ENCODE data around the gene CAMKK2. TPM values are rescaled to one million over a fixed set of nuclear protein-coding genes. Genes with fewer than 3 reads are reported as not detected.
"Not testable (repeated sequence)": the region's sequence is repeated elsewhere in the genome, so short reads cannot be mapped to it uniquely, and the experiment has no call there.

The CAMKK2 gene
- total RNA-seq, 1 donor from 2014 or later, result 13.3 TPM

GRCh38 chr12:121326996-121327674 lies 30.6 kb upstream of the CAMKK2 start:
- Histone ChIP-seq H3K4me3 (no peak overlapping the region), H3K27ac (replicated peaks) (no peak overlapping the region), H3K27me3 (ENCODE audit: low read depth) (no peaks in the 10 kb centered on the region), H3K4me1 (no peaks in the 10 kb centered on the region), H3K36me3 (peaks cover 99% of the 10 kb centered on the region), H3K9me3 (replicated peaks) (no peaks in the 10 kb centered on the region)
- no peak for TF ChIP-seq CTCF (IDR thresholded peaks at IDR 0.05; ENCODE audit: borderline replicate concordance)
- intact Hi-C loops (cut with micrococcal nuclease), result no loop called here
- DNase-seq, result no peak

GRCh38 chr12:121325922-121326396 lies 29.4 kb upstream of the CAMKK2 start:
- H3K36me3 ChIP-seq, result peaks cover 95% of the 10 kb centered on the region
- intact Hi-C loops (cut with micrococcal nuclease), result no loop called here
- H3K27me3 ChIP-seq (ENCODE audit: low read depth), result no peaks in the 10 kb centered on the region
- H3K4me1 ChIP-seq, result no peaks in the 10 kb centered on the region
- no peak for DNase-seq
- H3K4me3 ChIP-seq, result no peak overlapping the region
- H3K27ac ChIP-seq (replicated peaks), result no peak overlapping the region
- H3K9me3 ChIP-seq (replicated peaks), result no peaks in the 10 kb centered on the region
- no peak for TF ChIP-seq CTCF (IDR thresholded peaks at IDR 0.05; ENCODE audit: borderline replicate concordance)

- no peak for DNase-seq
- Histone ChIP-seq H3K4me3 (no peak overlapping the region), H3K27ac (replicated peaks) (no peak overlapping the region), H3K9me3 (replicated peaks) (no peaks in the 10 kb centered on the region), H3K27me3 (ENCODE audit: low read depth) (no peaks in the 10 kb centered on the region), H3K4me1 (no peaks in the 10 kb centered on the region), H3K36me3 (peaks cover 90% of the 10 kb centered on the region)
- TF ChIP-seq CTCF (IDR thresholded peaks at IDR 0.05; ENCODE audit: borderline replicate concordance), result no peak
- intact Hi-C loops (cut with micrococcal nuclease), result no loop called here
Observed at GRCh38 chr12:121323908-121324307, 27.4 kb upstream of the CAMKK2 start.

- intact Hi-C loops (cut with micrococcal nuclease), result no loop called here
Observed at GRCh38 chr12:121318121-121318520, 21.6 kb upstream of the CAMKK2 start.

GRCh38 chr12:121314431-121314830 lies 17.9 kb upstream of the CAMKK2 start:
- no peaks in the 10 kb centered on the region for H3K27me3 ChIP-seq (ENCODE audit: low read depth)
- no peak for DNase-seq
- H3K4me3 ChIP-seq, result no peak overlapping the region
- TF ChIP-seq CTCF (IDR thresholded peaks at IDR 0.05; ENCODE audit: borderline replicate concordance), result no peak
- H3K27ac ChIP-seq (replicated peaks), result no peak overlapping the region
- H3K36me3 ChIP-seq, result peaks cover 67% of the 10 kb centered on the region
- no peaks in the 10 kb centered on the region for H3K9me3 ChIP-seq (replicated peaks)
- intact Hi-C loops (cut with micrococcal nuclease), result no loop called here
- H3K4me1 ChIP-seq, result no peaks in the 10 kb centered on the region

More at GRCh38 chr12:121318121-121318520, 21.6 kb upstream of the CAMKK2 start:
- Histone ChIP-seq H3K4me3 (no peak overlapping the region), H3K27ac (replicated peaks) (no peak overlapping the region), H3K4me1 (no peaks in the 10 kb centered on the region), H3K36me3 (peaks cover 65% of the 10 kb centered on the region), H3K9me3 (replicated peaks) (no peaks in the 10 kb centered on the region), H3K27me3 (ENCODE audit: low read depth) (no peaks in the 10 kb centered on the region)
- TF ChIP-seq CTCF (IDR thresholded peaks at IDR 0.05; ENCODE audit: borderline replicate concordance), result no peak
- no peak for DNase-seq

- H3K9me3 ChIP-seq (replicated peaks); DNase-seq; H3K4me3 ChIP-seq; intact Hi-C loops (cut with micrococcal nuclease); H3K27ac ChIP-seq (replicated peaks); H3K27me3 ChIP-seq (ENCODE audit: low read depth); H3K4me1 ChIP-seq: not testable (repeated sequence)
- peaks cover 64% of the 10 kb centered on the region for H3K36me3 ChIP-seq
Observed at GRCh38 chr12:121310231-121310630, 13.7 kb upstream of the CAMKK2 start.

GRCh38 chr12:121307397-121307796 lies 10.9 kb upstream of the CAMKK2 start:
- H3K9me3 ChIP-seq (replicated peaks); H3K4me1 ChIP-seq; H3K4me3 ChIP-seq; H3K27me3 ChIP-seq (ENCODE audit: low read depth); intact Hi-C loops (cut with micrococcal nuclease); H3K27ac ChIP-seq (replicated peaks); DNase-seq: not testable (repeated sequence)
- H3K36me3 ChIP-seq, result peaks cover 54% of the 10 kb centered on the region
